ENCODE data around the gene TMOD3. TPM values are rescaled to one million over a fixed set of nuclear protein-coding genes. Genes with fewer than 3 reads are reported as not detected.
A peak's percentile ranks its signal among the peaks of the same experiment; 100 is the strongest.
"Not testable (repeated sequence)": the region's sequence is repeated elsewhere in the genome, so short reads cannot be mapped to it uniquely, and the experiment has no call there.

The TMOD3 gene
- 32.3 and 50.0 TPM in 2 replicates for total RNA-seq (2014; rRNA removed; shearing (Covaris generic))

DNA sequence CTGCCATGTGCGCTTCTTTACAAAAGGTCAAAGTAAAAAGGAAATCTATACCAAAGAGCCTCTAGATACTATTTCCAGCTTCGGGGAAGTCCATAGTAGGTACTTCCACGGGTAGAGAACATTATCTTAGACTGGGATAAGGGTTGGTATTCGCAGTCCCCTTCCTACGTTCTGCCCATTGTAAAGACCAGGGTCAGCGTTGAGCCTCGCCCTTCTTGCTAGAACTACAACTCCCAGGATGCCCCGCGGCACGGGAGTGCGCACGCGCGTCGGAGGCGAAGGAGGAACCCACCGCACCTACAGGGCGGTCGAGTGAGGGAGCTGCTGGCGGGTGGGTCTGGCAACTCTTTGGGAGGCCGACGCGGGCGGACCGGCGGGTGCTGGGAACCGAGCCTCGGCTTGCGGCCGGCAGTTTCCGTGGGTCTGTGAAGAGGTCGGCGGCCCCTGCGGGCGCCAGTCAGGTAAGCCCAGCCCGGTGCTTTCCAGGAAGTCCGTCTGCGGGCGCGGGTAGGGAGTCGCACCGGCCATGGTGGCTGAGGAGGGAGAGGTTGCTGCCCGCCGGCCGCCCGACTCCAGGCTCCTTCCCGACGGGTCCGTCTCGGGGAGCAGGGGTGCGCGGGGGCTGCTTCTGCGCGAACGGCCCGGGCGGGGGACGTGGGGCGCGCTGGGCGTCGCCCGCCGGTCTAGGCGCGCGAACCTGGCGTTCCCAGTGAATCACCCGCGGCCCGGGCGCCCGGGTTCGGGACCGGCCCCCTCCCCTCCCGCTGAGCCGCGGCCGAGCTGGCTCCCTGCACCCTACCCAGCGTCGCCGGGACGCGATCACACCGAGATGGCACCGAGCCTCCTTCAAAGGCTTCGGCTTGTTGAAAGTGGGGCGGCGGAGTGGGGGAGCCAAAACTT is at the start of gene TMOD3:
TMOD3 (plus strand) TSS at position 278 of the 900 bp plus-strand sequence. CDS start 33,232 bp downstream, outside the sequence.
- DNase-seq (ENCODE audit: low read depth) = peak; percentile 88

DNA sequence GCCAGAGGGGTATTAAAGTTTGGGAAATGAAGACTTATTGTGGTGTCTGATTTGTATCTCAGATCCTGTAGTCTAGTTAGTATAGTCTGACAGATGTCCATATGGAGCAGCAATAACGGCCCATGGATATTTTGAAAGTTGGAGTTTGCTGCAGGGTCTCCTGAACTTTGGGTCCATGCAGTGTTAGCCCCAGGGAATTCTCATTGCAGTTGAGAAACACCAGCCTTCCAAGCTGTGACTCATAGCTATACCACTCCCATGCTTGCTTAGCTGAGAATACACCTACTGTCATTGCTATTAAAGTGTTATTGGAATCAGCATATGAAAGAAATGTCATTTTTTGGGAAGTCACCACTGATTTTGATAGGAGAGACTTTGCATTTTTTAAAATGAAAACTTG is 48.8 kb upstream of the TMOD3 start:
- DNase-seq (ENCODE audit: low read depth) = peak; percentile 36

DNA sequence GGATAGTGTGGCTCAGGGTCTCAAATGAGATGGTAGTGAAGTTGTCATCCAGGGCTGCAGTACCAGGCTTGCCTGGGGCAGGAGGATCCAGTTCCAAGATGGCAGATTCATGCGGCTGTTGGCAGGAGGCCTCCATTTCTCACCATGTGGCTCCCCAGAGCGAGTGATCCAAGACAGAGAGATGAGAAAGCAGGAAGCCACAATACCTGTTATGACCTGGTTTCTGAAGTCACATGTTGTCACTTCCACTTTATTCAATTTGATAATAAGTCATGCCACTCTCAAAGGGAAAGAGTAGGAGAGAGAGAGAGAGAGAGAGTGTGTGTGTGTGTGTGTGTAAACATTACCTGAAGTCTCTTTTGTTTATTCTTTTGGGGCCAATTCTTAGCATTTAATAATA is 47.9 kb upstream of the TMOD3 start:
- no peak for DNase-seq (ENCODE audit: low read depth)

DNA sequence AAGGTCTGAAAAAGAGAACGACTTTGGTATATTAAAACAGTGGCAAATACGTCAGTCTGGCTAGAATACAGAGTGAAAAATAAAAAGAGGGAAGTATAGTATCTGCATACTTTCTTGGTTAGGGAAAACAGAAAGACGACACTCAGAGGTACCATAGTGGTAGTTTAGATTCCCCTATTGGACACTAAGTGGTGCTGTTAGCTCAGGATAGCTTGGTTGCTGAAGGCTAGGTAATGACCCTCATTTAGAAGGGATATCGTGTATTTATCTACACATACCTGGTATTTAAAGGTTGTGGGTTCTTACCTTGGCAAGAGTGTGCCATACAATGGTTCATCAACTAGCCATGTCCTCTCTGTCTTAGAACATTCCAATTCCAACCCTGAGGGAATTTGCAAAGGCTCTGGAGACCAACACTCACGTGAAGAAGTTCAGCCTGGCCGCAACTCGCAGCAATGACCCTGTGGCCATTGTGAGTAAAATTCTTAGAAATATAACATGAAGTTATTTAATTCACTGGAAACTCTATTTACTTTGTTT is 47.0 kb upstream of the TMOD3 start:
- DNase-seq (ENCODE audit: low read depth) = peak; percentile 25

DNA sequence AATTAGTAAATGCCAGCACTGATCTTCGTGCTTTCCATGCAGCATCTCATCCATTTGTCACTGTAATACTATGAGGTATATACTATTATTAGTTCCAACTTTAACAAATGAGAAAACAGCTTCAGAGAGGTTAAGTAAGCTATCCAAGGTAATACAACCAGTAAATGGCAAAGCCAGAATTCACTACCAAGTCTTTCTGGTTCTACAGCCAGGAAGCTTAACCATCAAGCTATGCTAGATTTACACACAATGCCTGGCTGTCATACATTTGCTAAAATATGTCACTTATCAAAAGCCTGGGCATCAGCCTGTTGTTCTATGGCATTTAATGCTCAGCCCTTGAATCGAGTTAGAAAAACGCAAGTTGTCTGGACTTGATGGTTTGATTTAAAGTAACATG is 45.5 kb upstream of the TMOD3 start:
- no peak for DNase-seq (ENCODE audit: low read depth)

DNA sequence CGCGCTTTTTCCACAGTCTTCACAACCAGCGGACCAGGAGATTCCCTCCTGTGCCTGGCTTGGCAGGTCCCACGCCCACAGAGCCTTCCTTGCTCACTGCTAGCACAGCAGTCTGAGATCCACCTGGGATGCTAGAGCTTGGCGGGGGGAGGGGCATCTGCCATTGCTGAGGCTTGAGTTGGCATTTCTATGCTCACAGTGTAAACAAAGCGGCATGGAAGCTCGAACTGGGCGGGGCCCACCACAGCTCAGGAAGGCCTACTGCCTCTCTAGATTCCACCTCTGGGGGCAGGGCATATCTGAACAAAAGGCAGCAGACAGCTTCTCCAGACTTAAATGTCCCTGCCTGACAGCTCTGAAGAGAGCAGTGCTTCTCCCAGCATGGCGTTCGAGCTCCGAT is 42.3 kb upstream of the TMOD3 start:
- peak; percentile 47 for DNase-seq (ENCODE audit: low read depth)

DNA sequence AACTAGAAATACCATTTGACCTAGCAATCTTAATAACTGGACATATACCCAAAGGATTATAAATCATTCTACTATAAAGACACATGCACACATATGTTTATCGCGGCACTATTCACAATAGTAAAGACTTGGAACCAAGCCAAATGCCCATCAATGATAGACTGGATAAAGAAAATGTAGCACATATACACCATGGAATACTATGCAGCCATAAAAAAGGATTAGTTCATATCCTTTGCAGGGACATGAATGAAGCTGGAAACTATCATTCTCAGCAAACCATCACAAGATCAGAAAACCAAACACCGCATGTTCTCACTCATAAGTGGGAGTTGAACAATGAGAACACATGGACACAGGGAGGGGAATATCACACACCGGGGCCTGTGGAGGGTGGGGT is 37.0 kb upstream of the TMOD3 start:
- not testable (repeated sequence) for DNase-seq (ENCODE audit: low read depth)

DNA sequence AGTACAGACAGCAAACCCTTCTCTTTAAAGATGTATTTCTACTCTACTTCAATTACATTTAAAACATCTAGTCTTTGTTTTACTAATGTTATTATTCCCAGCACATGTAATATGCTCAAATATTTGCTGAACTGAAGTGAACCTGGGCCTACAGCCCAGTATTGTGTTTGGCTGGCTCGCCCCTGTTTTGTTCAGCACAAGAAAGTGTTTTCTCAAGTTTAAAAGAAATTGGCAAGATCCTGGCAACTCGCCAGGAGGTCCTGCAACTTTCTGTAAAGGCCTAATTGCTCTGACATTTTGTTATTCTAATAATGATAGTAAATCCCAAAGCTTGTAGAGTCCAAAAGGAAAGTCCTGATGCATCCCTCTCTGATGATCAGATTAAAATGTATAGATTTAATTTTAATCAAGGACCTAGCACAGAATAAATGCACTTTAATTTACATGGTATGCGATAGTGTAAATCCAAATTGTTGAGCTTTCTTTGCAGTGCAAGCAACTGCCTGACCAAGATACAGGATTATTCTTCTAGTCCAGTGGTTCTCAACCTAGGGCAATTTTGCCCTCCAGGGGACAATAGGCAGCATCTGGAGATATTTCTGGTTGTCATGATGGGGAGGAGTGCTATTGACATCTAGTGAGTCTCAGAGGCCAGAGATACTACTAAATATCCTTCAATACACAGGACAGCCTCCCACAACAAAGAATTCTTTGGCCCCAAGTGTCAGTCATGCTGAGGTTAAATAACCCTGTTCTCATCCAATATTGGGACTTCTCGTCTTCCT is 35.7 kb upstream of the TMOD3 start:
- DNase-seq (ENCODE audit: low read depth) = peak; percentile 9

DNA sequence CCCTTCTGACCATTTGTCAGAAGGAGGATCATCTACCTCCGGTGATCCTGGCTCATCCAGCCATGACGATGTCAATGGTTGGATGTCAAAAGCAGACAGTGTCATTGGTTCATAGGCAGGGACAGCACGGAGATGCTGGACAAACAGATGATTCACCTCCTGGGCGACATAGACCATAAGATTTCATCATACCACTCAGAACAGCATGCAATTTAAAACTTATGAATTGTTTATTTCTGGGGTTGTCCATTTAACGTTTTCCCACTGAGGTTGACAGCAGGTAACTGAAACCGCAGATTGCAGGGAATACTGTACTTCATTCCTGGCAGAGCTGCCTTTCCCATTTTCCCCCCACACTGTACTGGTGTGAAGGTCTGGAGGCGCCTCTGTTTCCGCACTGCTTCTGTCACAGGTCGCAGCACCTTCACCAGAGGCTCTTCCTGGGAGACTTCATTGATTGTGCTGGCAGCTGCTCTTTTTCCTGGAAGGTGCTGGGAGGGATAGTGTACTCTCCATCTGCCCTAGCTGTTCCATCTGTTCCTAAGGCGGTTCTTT is 32.5 kb upstream of the TMOD3 start:
- peak; percentile 33 for DNase-seq (ENCODE audit: low read depth)

DNA sequence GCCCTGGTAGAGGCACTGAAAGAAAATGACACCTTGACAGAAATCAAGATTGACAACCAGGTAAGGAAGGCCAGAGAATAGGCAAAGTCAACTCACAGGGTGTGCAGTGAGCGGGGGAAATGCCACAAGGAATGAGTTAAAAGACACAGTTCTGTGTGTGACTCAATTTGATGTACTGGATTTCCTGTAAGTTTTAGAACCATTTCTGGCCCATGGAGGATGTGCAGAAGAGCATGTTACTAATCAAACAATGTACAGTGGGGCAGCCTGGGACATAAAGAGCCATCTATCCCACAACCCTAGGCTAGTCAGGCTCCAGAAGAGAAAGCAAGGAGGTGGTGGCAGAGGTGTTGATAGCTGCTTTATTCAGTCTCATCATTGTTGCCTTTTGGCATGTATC is 31.2 kb upstream of the TMOD3 start:
- DNase-seq (ENCODE audit: low read depth) = no peak

DNA sequence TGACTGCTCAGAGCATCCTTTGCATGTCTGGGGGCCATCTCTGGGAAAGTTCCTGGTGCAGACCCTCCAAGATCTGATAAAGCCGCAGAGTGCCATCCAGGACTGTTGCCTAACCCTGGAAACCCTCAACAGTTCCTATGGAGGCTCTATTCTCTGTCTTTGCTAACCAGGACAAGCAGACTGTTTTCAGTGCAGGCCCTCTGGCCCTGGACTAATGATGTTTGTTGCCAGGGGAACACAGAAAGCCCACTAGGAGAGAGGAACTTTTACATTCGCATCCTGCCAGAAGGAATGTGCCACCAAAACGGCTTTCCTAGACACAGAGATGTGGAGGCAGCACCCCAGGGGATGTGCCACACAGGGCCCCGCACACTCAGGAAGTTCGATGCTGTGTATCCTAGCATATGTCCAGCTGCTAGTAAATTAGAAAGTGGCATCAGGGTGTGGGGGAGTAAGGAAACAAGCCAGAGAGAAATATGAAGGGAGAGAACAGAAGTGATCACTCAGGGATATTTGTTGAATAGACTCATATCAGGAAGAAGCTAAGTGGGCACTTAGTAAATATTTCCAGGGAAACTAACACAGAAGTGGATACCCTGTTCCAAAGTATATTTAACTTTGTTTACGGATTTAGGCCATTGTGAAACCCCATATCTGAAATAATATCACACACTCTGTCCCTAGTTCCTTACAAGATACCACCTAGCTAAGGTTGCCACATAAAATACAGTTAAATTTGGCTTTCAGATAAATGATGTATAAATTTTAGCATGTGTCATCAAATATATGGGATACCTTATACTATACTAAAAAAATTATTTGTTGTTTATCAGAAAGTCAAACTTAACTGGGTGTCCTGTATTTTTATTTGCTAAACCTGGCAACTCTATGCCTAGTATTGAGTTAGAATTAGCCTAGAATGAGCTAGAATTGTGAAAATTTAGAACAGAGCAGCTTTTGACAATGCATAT is 29.9 kb upstream of the TMOD3 start:
- DNase-seq (ENCODE audit: low read depth) = no peak

DNA sequence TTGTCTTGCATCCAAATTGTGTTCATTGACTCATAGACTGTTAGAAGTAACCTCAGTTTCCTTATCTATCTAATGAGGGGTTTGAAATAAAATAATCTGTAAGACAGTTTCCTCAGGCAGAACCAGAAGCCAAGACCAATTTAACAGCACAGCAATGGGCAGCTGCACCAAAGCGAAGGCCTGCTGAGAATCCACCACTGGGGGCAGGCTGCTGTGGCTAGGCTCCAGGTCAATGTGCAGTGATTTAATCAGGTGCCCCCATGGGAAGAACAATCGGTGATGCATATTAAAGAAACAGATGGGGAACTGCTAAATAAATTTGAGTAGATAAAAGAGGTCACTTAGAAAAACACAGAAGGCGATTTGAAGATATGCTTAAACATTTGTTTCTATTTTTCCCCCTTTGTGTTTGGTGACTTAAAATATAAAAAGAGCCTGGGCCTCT is 28.0 kb upstream of the TMOD3 start:
- DNase-seq (ENCODE audit: low read depth) = peak; percentile 18

DNA sequence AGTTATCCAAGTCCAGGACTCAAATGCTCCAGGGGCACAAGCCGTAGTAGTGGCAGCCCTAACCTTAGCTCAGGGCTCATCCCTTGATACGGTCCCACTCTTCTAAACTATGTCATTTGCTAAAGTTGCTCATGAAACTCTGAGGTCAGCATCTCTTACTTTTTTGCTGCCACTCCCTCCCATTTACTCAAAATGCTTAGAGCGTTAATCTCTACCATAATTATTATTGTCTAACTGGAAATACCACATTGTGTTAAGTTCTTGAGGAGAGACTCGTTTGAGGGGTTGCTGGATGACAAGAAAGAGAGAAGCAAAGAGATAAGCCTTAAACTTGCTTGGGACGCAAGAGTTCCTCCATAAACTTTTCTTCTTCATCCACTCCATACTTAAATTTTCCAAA is 26.9 kb upstream of the TMOD3 start:
- no peak for DNase-seq (ENCODE audit: low read depth)

DNA sequence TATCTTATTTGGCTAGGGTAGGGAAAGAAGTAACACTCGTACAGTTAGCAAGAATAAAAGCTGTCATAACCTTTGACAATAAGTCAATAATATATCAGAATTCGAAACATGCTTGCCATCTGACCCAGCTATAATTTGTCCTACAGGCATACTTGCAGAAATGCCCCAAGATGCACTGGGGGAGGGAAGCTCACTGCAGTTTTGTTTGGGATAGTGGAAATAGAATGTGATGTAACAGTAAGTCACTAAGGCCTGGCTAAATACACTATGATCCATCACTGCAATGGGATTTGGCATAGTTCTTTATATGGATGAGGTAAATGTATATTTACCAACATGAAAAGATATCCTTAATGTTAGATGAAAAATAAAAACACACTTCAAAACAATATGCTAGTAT is 25.5 kb upstream of the TMOD3 start:
- DNase-seq (ENCODE audit: low read depth) = no peak

DNA sequence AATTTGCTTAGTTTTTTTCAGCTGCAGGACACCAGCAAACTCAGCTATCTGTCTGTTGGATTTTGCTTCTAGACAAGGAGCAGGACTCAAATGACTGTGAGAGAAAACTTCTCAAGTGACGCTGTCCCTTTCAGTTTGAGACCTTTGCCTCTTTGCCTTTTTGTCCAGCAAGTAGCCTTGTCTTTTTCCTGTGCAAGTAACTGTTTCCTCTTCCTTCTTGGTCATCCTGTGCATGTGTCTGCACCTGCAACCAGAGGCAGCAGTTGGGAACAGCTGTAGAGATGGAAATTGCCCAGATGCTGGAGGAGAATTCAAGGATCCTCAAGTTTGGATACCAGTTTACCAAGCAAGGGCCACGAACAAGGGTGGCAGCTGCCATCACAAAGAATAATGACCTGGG is 23.3 kb upstream of the TMOD3 start:
- DNase-seq (ENCODE audit: low read depth) = no peak

DNA sequence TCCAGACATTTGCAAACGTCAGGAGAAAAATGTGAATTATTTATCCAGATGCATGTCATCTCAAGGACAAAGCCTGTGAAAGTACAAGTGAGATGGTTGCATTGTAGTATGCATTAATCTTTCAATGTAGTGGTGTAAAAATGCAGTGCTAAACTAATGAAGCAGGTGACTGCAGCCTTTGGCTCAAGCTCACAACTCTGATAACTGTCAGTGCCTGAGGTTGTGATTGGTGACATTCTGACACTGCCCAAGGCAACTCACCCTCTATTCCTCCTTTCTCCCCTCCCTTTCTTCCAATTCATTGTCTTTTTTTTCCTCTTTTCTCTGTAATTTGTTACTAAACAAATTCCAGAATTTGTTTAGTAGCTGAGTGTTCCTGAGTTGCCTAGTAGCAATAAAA is 20.0 kb upstream of the TMOD3 start:
- no peak for DNase-seq (ENCODE audit: low read depth)

DNA sequence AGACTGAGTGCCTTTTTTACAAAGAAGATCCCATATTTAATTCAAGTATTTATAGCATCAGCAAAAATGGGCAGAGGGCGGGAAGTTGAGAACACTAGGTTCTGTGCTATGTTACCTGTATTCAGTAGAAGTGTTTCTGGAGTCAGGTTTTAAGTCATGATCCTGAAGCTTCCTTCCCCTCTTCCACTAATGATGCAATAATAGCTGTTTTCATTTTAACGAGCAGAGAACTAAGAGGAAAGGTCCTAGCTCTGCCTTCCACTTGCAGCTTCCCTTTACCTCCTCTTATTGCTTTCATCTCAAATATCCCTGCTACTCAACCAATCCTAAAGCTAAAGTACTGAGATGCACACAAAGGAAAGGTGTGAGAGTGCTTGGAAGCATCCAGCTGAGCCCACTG is 16.9 kb upstream of the TMOD3 start:
- no peak for DNase-seq (ENCODE audit: low read depth)

DNA sequence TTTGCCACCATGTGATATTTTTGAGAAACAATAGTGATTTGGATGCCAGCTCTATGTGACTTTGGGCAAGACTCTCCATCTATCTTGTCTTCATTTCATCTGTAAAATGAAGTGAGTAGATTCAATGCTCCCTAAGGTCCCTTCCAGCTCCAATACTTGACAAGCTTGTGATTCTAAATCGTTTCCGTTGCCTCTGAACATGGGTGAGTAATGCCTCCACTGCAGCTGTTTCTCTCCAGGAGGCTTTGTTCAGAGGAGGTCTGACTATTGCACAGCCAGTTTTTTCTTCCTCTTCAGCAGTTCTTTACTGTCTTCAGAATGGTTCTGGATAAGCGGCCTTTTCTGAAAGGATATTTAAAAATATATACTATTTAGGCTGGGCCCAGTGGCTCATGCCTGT is 14.8 kb upstream of the TMOD3 start:
- no peak for DNase-seq (ENCODE audit: low read depth)

DNA sequence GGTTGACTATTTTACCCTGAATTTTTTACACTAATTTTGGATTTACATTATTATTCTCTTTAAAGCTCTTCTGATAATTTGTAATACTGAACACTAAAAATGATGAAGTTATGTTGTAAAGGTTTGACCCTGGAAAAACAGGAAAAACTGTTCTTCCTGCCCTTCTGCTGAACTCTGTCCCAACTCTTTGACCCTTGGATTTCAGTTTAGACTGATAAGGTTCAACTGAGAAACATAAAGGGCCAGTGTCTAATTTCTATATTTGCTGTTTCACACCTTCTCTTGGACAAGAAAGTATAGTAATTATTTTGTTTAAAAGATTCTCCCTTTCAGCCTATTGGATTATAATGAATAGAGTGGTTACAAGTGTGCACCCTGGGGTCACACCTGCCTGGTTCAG is 12.8 kb upstream of the TMOD3 start:
- no peak for DNase-seq (ENCODE audit: low read depth)

DNA sequence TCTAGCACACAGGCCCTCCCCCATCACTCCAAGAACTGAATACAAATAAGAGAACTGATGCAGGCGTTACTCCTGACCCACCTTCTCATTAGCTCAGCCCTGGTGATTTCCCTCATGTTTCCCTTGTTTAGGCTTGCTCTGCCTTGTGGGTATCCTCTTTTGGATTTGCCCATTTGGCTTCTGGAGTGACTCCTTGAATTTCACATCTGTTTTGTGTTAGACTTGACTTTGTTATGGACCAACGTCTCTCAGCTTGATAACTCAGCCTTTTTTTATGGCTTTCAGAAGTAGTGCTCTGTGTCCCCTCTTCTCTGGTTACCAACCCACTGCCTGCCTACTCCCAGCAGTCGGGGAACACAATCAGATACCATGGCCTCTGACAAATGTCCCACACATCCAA is 11.3 kb upstream of the TMOD3 start:
- DNase-seq (ENCODE audit: low read depth) = no peak

DNA sequence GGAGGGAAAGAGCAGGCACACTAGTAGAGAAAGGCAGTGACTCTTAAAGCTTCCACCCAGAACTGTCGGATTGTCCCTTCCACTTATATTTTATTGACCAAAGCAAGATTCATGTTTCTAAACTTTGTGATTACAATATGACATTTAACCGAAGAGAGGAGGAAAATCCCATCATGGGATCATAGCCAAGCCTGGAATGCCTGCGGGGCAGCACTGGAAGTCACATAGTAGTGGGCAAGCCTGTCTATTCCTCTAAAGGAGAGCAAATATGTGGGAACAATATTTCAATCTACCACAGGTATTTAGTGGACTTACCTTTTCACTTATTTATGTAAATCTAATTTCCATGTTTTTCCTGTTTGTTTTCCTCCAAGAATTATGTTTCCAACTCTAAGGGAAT is 3.8 kb upstream of the TMOD3 start:
- peak; percentile 62 for DNase-seq (ENCODE audit: low read depth)
